HepG2 (cell line): ENCODE results near the gene P2RX2. TPM values are rescaled to one million over a fixed set of nuclear protein-coding genes. Genes with fewer than 3 reads are reported as not detected.

Source experiments
- ATAC-seq: fragments of 200-7000 bp; cut with Tn5 transposase; 3 replicates; pipeline ENCODE4 v1.9.1; 2020; ENCODE audit warnings: mild to moderate bottlenecking, moderate library complexity
- BruUV-seq: library from RNA; stranded (reverse); fragments of 400-500 nt; replicated peaks from 2 replicates; lab custom pipeline; 2021; lab: Mats Ljungman, UMichigan
- CTCF ChIA-PET: fragments of 300-600 bp; formaldehyde crosslinking; extraction: SDS; loops from one replicate; lab custom pipeline; 2021; ENCODE audit warnings: low total read pairs, inconsistent platforms, low intra/inter-chr PET ratio; lab: Yijun Ruan, JAX
- POLR2A ChIA-PET: fragments of 350-600 bp; sonication (Branson Sonifier 250); formaldehyde crosslinking; loops from one replicate; lab custom pipeline; 2020; ENCODE audit warnings: antibody characterized with exemption, inconsistent platforms; lab: Yijun Ruan, JAX
- DNase-seq: peaks from one replicate; pipeline ENCODE4 v3.0.0-alpha.2; 2015; ENCODE audit warnings: low spot score
- FAIRE-seq: peaks from 3 replicates; lab custom pipeline; 2011; peaks lifted over from hg19 to GRCh38; lab: Jason Lieb, UNC
- H2AFZ ChIP-seq: one replicate; pipeline ENCODE4 v1.6.1; 2011; ENCODE audit warnings: low read length, inconsistent platforms
- H3K27ac ChIP-seq: fragments of 300-600 bp; 3 replicates; pipeline ENCODE4 v1.8.0; 2011; ENCODE audit warnings: mixed run types, mild to moderate bottlenecking, mixed read lengths, low read length, inconsistent platforms; ENCODE audit not compliant: insufficient read depth; ENCODE audit errors: extremely low read length
- H3K27me3 ChIP-seq, 2 experiments: fragments of 200-600 bp in 1 of 2; 2 replicates in 1 of 2; 3 replicates in 1 of 2; pipeline versions ENCODE4 v1.6.0 to v1.8.0; 2011; ENCODE audit warnings: low read length in 2 of 2, mild to moderate bottlenecking in 2 of 2, moderate library complexity in 2 of 2, inconsistent platforms in 1 of 2; ENCODE audit not compliant: insufficient read depth in 2 of 2, control insufficient read depth in 1 of 2
- H3K36me3 ChIP-seq, 2 experiments: fragments of 200-600 bp in 1 of 2; replicated peaks in 1 of 2; 2 replicates in 1 of 2; 3 replicates in 1 of 2; pipeline versions ENCODE4 v1.5.1 to v1.8.0; 2011; ENCODE audit warnings: low read length in 2 of 2, inconsistent platforms in 1 of 2; ENCODE audit not compliant: insufficient read depth in 2 of 2, control insufficient read depth in 1 of 2
- H3K4me1 ChIP-seq: 2 replicates; pipeline ENCODE4 v1.5.1; 2012; ENCODE audit warnings: low read length, inconsistent platforms; ENCODE audit not compliant: insufficient read depth
- H3K4me2 ChIP-seq: 2 replicates; pipeline ENCODE4 v1.6.0; 2011; ENCODE audit warnings: low read depth, low read length, inconsistent platforms
- H3K4me3 ChIP-seq, 3 experiments: fragments of 200-600 bp in 1 of 3; sonication (generic), shearing (Covaris generic) in 1 of 3; replicated peaks in 1 of 3; 2 replicates each; pipeline ENCODE4 v1.5.1; 2011 to 2016; ENCODE audit warnings: low read length in 3 of 3, inconsistent platforms in 2 of 3, low read depth in 2 of 3, mild to moderate bottlenecking in 2 of 3, control low read depth in 1 of 3, mixed read lengths in 1 of 3; ENCODE audit not compliant: insufficient read depth in 1 of 3
- H3K79me2 ChIP-seq: one replicate; pipeline ENCODE4 v1.6.1; 2011; ENCODE audit warnings: low read length, inconsistent platforms; ENCODE audit not compliant: insufficient read depth
- H3K9ac ChIP-seq: 2 replicates; pipeline ENCODE4 v1.6.0; 2011; ENCODE audit warnings: mild to moderate bottlenecking, low read depth, low read length, inconsistent platforms; ENCODE audit not compliant: insufficient read depth
- H3K9me3 ChIP-seq: 2 replicates; pipeline ENCODE4 v1.5.1; 2012; ENCODE audit warnings: mild to moderate bottlenecking, low read length
- H4K20me1 ChIP-seq: 2 replicates; pipeline ENCODE4 v1.6.0; 2011; ENCODE audit warnings: inconsistent platforms, mild to moderate bottlenecking, low read length, moderate library complexity; ENCODE audit not compliant: insufficient read depth
- KLF13 ChIP-seq: sonication (generic); formaldehyde crosslinking; IDR thresholded peaks from 2 replicates; pipeline ENCODE4 v1.4.0; 2020; ENCODE audit warnings: mild to moderate bottlenecking, missing genetic modification reagents
- MBD4 ChIP-seq: IDR thresholded peaks from 2 replicates; pipeline ENCODE4 v1.6.1; 2012; ENCODE audit warnings: low read length, inconsistent platforms, borderline replicate concordance
- MED8 ChIP-seq: sonication (generic); formaldehyde crosslinking; IDR thresholded peaks from 2 replicates; pipeline ENCODE4 v1.8.1; 2023; ENCODE audit warnings: mild to moderate bottlenecking, missing genetic modification reagents; ENCODE audit not compliant: insufficient replicate concordance
- MYPOP ChIP-seq: sonication (generic); formaldehyde crosslinking; IDR thresholded peaks from 2 replicates; pipeline ENCODE4 v1.8.1; 2023; ENCODE audit warnings: mild to moderate bottlenecking, moderate library complexity, missing genetic modification reagents
- NR2C2 ChIP-seq: sonication (generic); formaldehyde crosslinking; IDR thresholded peaks from 2 replicates; pipeline ENCODE4 v1.4.0; 2020; ENCODE audit warnings: missing genetic modification reagents, mild to moderate bottlenecking, moderate library complexity, borderline replicate concordance
- U2AF1 ChIP-seq: fragments of 200-400 bp; formaldehyde crosslinking; optimal IDR thresholded peaks from 2 replicates; pipeline ENCODE3; 2017; ENCODE audit warnings: mild to moderate bottlenecking, low read depth, low read length
- ZNF30 ChIP-seq: sonication (generic); formaldehyde crosslinking; IDR thresholded peaks from 2 replicates; pipeline ENCODE4 v1.5.0; 2020; ENCODE audit warnings: mild to moderate bottlenecking, missing genetic modification reagents
- ZNF331 ChIP-seq: sonication (generic); formaldehyde crosslinking; IDR thresholded peaks from 2 replicates; pipeline ENCODE4 v1.4.0; 2020; ENCODE audit warnings: missing genetic modification reagents
- ZNF335 ChIP-seq: sonication (generic); formaldehyde crosslinking; IDR thresholded peaks from 2 replicates; pipeline ENCODE4 v1.4.0; 2020; ENCODE audit warnings: missing genetic modification reagents
- ZNF75D ChIP-seq: sonication (generic); formaldehyde crosslinking; IDR thresholded peaks from 2 replicates; pipeline ENCODE4 v1.8.1; 2023; ENCODE audit warnings: missing genetic modification reagents, mild to moderate bottlenecking, borderline replicate concordance
- ZNF883 ChIP-seq: sonication (generic); formaldehyde crosslinking; IDR thresholded peaks from 2 replicates; pipeline ENCODE4 v1.5.1; 2020; ENCODE audit warnings: mild to moderate bottlenecking, missing genetic modification reagents; ENCODE audit errors: not compliant biosample characterization
- WGBS: methylation state at CpG from one replicate; pipeline ENCODE4 v1.1.6; 2017; ENCODE audit warnings: low lambda C conversion rate; 5-methylcytosine and 5-hydroxymethylcytosine counted together
- in situ Hi-C: cut with HindIII; loops from 2 replicates; pipeline ENCODE4 v1.10.0; 2017; ENCODE audit warnings: low pct_unique_long_range_greater_than_20kb; ENCODE audit not compliant: extremely low pct_ligation_motif_present
- intact Hi-C: fragments of 100-400 bp; cut with micrococcal nuclease; formaldehyde crosslinking; loops from one replicate; pipeline ENCODE4 v1.10.0; 2022; ENCODE audit not compliant: unreplicated experiment
- polyA plus RNA-seq, 8 experiments: library from polyadenylated mRNA; depleted of rRNA in 3 of 8; stranded (reverse) in 7 of 8; unstranded in 1 of 8; fragments of >200 nt; fragmentation: Illumina TruSeq in 4 of 8; extraction: Trizol in 4 of 8; gene quantifications; 2 replicates each; pipeline versions ENCODE4 v1.2.1 to v1.2.3, GENCODE V29; 2011 to 2016; ENCODE audit warnings: low read depth in 4 of 8, missing spikeins in 1 of 8, mixed read lengths in 1 of 8; ENCODE audit not compliant: insufficient read depth in 1 of 8
- total RNA-seq, 5 experiments: library from RNA; depleted of rRNA; stranded (reverse); fragments of >200 nt; fragmentation: Illumina TruSeq; extraction: Trizol; gene quantifications; 2 replicates each; pipeline ENCODE4 v1.2.3, GENCODE V29; 2016; ENCODE audit warnings: low read depth in 1 of 5

The P2RX2 gene
- total and polyA plus RNA-seq, 2 of the 13 experiments (the other 11 are each of a cell fraction or from before 2014, with no cell fraction given), result not detected

- H3K4me1 ChIP-seq, result no peaks in the 10 kb centered on the region
- no peak for FAIRE-seq
- H3K27ac ChIP-seq, result no peak overlapping the region
- no peak overlapping the region for H3K9ac ChIP-seq
- no peaks in the 10 kb centered on the region for H4K20me1 ChIP-seq
- no peak overlapping the region for H2AFZ ChIP-seq
- BruUV-seq, result no TSS peak
- WGBS, result 88% methylated on average over 8 of the region's 27 CpGs
- TF ChIP-seq ZNF331 (CRISPR knock-in tag), result no peak
- no peak for TF ChIP-seq NR2C2
- TF ChIP-seq ZNF335 (CRISPR knock-in tag), result no peak
- no peak for TF ChIP-seq MBD4
- TF ChIP-seq, all 625 proteins: peak for 0
- no peak overlapping the region for H3K4me2 ChIP-seq
- in situ Hi-C loops (no loop called here), intact Hi-C loops (no loop called here)
- H3K9me3 ChIP-seq, result no peaks in the 10 kb centered on the region
- CTCF ChIA-PET, result no interaction called here
- DNase-seq (no peak), ATAC-seq (peak; percentile 28; the same call in 1 of the 3 replicates)
- no peaks in the 10 kb centered on the region for H3K27me3 ChIP-seq
- no peaks in the 10 kb centered on the region for H3K79me2 ChIP-seq
- peaks cover 16 to 51% of the 10 kb centered on the region in 2 experiments; a peak in 4 of 5 replicates for H3K36me3 ChIP-seq
- no peak overlapping the region for H3K4me3 ChIP-seq
- POLR2A ChIA-PET, result no interaction called here
Observed at GRCh38 chr12:132649226-132649945, 30.8 kb downstream of the P2RX2 start.

DNA sequence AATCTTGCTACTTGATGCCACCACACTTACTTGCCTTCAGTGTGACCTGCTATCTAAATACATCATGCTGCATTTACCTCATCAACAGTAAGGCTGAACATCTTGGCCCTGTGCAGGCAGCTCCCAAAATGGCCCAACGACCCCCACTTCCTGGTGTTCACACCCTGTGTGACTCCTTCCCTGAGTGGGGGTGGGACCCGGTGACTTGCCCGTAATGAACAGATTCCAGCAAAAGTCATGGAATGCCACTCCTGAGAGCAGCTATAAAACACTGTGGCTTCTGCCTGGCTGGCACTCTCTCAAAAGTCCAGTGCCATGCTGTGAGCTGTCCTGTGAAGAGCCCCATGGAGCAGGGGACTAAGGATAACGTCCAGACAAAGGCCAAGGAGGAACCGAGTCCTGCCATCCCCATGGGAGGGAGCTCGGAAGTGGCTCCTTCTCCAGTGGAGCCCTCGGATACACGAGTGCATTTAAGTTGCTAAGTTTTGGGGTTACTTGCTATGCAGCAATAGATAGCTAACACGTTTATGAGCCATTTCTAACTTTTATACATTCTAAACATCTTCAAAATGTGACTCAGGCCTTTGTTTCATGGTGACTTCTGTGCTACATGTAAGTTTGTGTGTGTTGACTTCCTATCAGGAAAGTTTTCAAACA lies 33.0 kb downstream of the P2RX2 start:
- H3K4me1 ChIP-seq, result no peaks in the 10 kb centered on the region
- H4K20me1 ChIP-seq, result no peaks in the 10 kb centered on the region
- no peak overlapping the region for H3K9ac ChIP-seq
- TF ChIP-seq MYPOP (CRISPR knock-in tag) (no peak), MED8 (CRISPR knock-in tag) (peak; percentile 23), ZNF30 (no peak), U2AF1 (no peak), ZNF75D (CRISPR knock-in tag) (no peak), ZNF883 (CRISPR knock-in tag) (no peak), KLF13 (CRISPR knock-in tag) (no peak)
- in situ Hi-C loops (no loop called here), intact Hi-C loops (no loop called here)
- no peak overlapping the region for H2AFZ ChIP-seq
- POLR2A ChIA-PET, result no interaction called here
- DNase-seq, result no peak
- no peak overlapping the region for H3K4me2 ChIP-seq
- WGBS, result 91% methylated on average over 9 of the region's 9 CpGs
- peaks cover 17 to 61% of the 10 kb centered on the region in 2 experiments; a peak in 4 of 5 replicates for H3K36me3 ChIP-seq
- FAIRE-seq, result no peak
- no peak overlapping the region for H3K27ac ChIP-seq
- CTCF ChIA-PET, result no interaction called here
- no peaks in the 10 kb centered on the region for H3K9me3 ChIP-seq
- H3K79me2 ChIP-seq, result no peaks in the 10 kb centered on the region
- no peak for ATAC-seq
- no peak overlapping the region for H3K4me3 ChIP-seq
- BruUV-seq, result no TSS peak
- no peaks in the 10 kb centered on the region for H3K27me3 ChIP-seq
